HepG2 (cell line): Measurements from ENCODE around the gene FYB2. TPM values are rescaled to one million over a fixed set of nuclear protein-coding genes. Genes with fewer than 3 reads are reported as not detected.

Source experiments
- HNF4G ChIP-seq, 2 experiments: sonication (generic) in 1 of 2; formaldehyde crosslinking in 1 of 2; IDR thresholded peaks; 2 replicates each; pipeline versions ENCODE4 v1.4.0 to v1.6.1; 2011 to 2020; ENCODE audit warnings: borderline replicate concordance in 2 of 2, low read depth in 2 of 2, mild to moderate bottlenecking in 2 of 2, low read length in 1 of 2, missing genetic modification reagents in 1 of 2, moderate library complexity in 1 of 2
- MED8 ChIP-seq: sonication (generic); formaldehyde crosslinking; IDR thresholded peaks from 2 replicates; pipeline ENCODE4 v1.8.1; 2023; ENCODE audit warnings: mild to moderate bottlenecking, missing genetic modification reagents; ENCODE audit not compliant: insufficient replicate concordance
- PCBP1 ChIP-seq: fragments of 200-400 bp; formaldehyde crosslinking; IDR thresholded peaks from 2 replicates; pipeline ENCODE4 v1.6.1; 2017; ENCODE audit warnings: mild to moderate bottlenecking, low read depth, low read length, borderline replicate concordance
- PCBP2 ChIP-seq: fragments of 200-400 bp; formaldehyde crosslinking; optimal IDR thresholded peaks from 2 replicates; pipeline ENCODE3; 2018; ENCODE audit warnings: low read length, low read depth; ENCODE audit not compliant: poor library complexity, severe bottlenecking
- REST ChIP-seq, 2 experiments: IDR thresholded peaks; 2 replicates each; pipeline ENCODE4 v1.6.1; 2011 to 2012; ENCODE audit warnings: low read length in 2 of 2, borderline replicate concordance in 1 of 2, low read depth in 1 of 2, mild to moderate bottlenecking in 1 of 2, moderate library complexity in 1 of 2
- TBX3 ChIP-seq: fragments of 450-650 bp; IDR thresholded peaks from 2 replicates; pipeline ENCODE4 v1.6.1; 2017; ENCODE audit warnings: antibody characterized with exemption, mild to moderate bottlenecking, inconsistent platforms, borderline replicate concordance
- ZIK1 ChIP-seq: sonication (generic); formaldehyde crosslinking; IDR thresholded peaks from 2 replicates; pipeline ENCODE4 v1.5.0; 2020; ENCODE audit warnings: mild to moderate bottlenecking, low read depth, missing genetic modification reagents, borderline replicate concordance
- ZNF331 ChIP-seq: sonication (generic); formaldehyde crosslinking; IDR thresholded peaks from 2 replicates; pipeline ENCODE4 v1.4.0; 2020; ENCODE audit warnings: missing genetic modification reagents
- ZNF34 ChIP-seq: sonication (generic); formaldehyde crosslinking; IDR thresholded peaks from 2 replicates; pipeline ENCODE4 v1.4.0; 2020; ENCODE audit warnings: mild to moderate bottlenecking, missing genetic modification reagents, borderline replicate concordance
- ZNF720 ChIP-seq: sonication (generic); formaldehyde crosslinking; IDR thresholded peaks from 2 replicates; pipeline ENCODE4 v1.4.0; 2020; ENCODE audit warnings: missing genetic modification reagents
- ZNF749 ChIP-seq: sonication (generic); formaldehyde crosslinking; IDR thresholded peaks from 2 replicates; pipeline ENCODE4 v1.8.0; 2022; ENCODE audit warnings: mild to moderate bottlenecking, missing genetic modification reagents, moderate library complexity, borderline replicate concordance
- ZZZ3 ChIP-seq: sonication (generic); formaldehyde crosslinking; IDR thresholded peaks from 2 replicates; pipeline ENCODE4 v1.4.0; 2020; ENCODE audit warnings: missing genetic modification reagents, mild to moderate bottlenecking, borderline replicate concordance
- polyA plus RNA-seq, 8 experiments: library from polyadenylated mRNA; depleted of rRNA in 3 of 8; stranded (reverse) in 7 of 8; unstranded in 1 of 8; fragments of >200 nt; fragmentation: Illumina TruSeq in 4 of 8; extraction: Trizol in 4 of 8; gene quantifications; 2 replicates each; pipeline versions ENCODE4 v1.2.1 to v1.2.3, GENCODE V29; 2011 to 2016; ENCODE audit warnings: low read depth in 4 of 8, missing spikeins in 1 of 8, mixed read lengths in 1 of 8; ENCODE audit not compliant: insufficient read depth in 1 of 8
- total RNA-seq, 5 experiments: library from RNA; depleted of rRNA; stranded (reverse); fragments of >200 nt; fragmentation: Illumina TruSeq; extraction: Trizol; gene quantifications; 2 replicates each; pipeline ENCODE4 v1.2.3, GENCODE V29; 2016; ENCODE audit warnings: low read depth in 1 of 5

FYB2 gene
- total and polyA plus RNA-seq, 2 of the 13 experiments (the other 11 are each of a cell fraction or from before 2014, with no cell fraction given) = 1.2 to 2.7 TPM

GRCh38 chr1:56745231-56745630 lies 74.0 kb downstream of the FYB2 start (continued):
- no peak for TF ChIP-seq ZNF34 (CRISPR knock-in tag)
- TF ChIP-seq PCBP1 = no peak
- no peak for TF ChIP-seq REST (IDR thresholded peaks at IDR 0.05; ENCODE audit: borderline replicate concordance in 1 of 2, low read depth in 1 of 2, low read length in 2 of 2)
- TF ChIP-seq ZNF749 (CRISPR knock-in tag) = no peak
- no peak for TF ChIP-seq ZNF331 (CRISPR knock-in tag)
- no peak for TF ChIP-seq ZNF720 (CRISPR knock-in tag)
- no peak for TF ChIP-seq HNF4G (IDR thresholded peaks at IDR 0.05; ENCODE audit: borderline replicate concordance, low read depth, low read length)
- TF ChIP-seq HNF4G (CRISPR knock-in tag; IDR thresholded peaks at IDR 0.05; ENCODE audit: borderline replicate concordance, low read depth) = no peak
- no peak for TF ChIP-seq PCBP2
- no peak for TF ChIP-seq ZZZ3
- no peak for TF ChIP-seq TBX3
- TF ChIP-seq MED8 = no peak
- no peak for TF ChIP-seq ZIK1 (CRISPR knock-in tag)
